ENCODE results near the gene PCLO.

The PCLO gene

GRCh38 chr7:83162402-83163256 lies at the start of gene PCLO:
TSS of gene PCLO (minus strand) at chr7:83162884. CDS start at chr7:83162592, 292 bp downstream.
- DNase-seq (ENCODE audit: low read depth in 3 of 3, low spot score in 1 of 3): peak in 1 of 3 donors; percentile 27

GRCh38 chr7:83211685-83212084 lies 49.0 kb upstream of the PCLO start:
- no peak for DNase-seq (ENCODE audit: low read depth in 3 of 3, low spot score in 1 of 3)

GRCh38 chr7:83210479-83210878 lies 47.8 kb upstream of the PCLO start:
- DNase-seq (ENCODE audit: low read depth in 3 of 3, low spot score in 1 of 3): no peak

- no peak for DNase-seq (ENCODE audit: low read depth in 3 of 3, low spot score in 1 of 3)
Observed at GRCh38 chr7:83204715-83205114, 42.0 kb upstream of the PCLO start.

- DNase-seq (ENCODE audit: low read depth in 3 of 3, low spot score in 1 of 3): no peak
Observed at GRCh38 chr7:83201355-83201754, 38.7 kb upstream of the PCLO start.

- DNase-seq (ENCODE audit: low read depth in 3 of 3, low spot score in 1 of 3): no peak
Observed at GRCh38 chr7:83190659-83191389, 28.1 kb upstream of the PCLO start.

GRCh38 chr7:83178796-83179195 lies 16.1 kb upstream of the PCLO start:
- DNase-seq (ENCODE audit: low read depth in 3 of 3, low spot score in 1 of 3): no peak

GRCh38 chr7:83178066-83178465 lies 15.4 kb upstream of the PCLO start:
- DNase-seq (ENCODE audit: low read depth in 3 of 3, low spot score in 1 of 3): no peak

- DNase-seq (ENCODE audit: low read depth in 3 of 3, low spot score in 1 of 3): no peak
Observed at GRCh38 chr7:83173664-83174063, 11.0 kb upstream of the PCLO start.

- DNase-seq (ENCODE audit: low read depth in 3 of 3, low spot score in 1 of 3): no peak
Observed at GRCh38 chr7:83166781-83167180, 4.1 kb upstream of the PCLO start.

GRCh38 chr7:83161899-83162401 lies 734 bp downstream of the PCLO start:
- DNase-seq (ENCODE audit: low read depth in 3 of 3, low spot score in 1 of 3): no peak

GRCh38 chr7:83161186-83161585 lies 1.5 kb downstream of the PCLO start:
- no peak for DNase-seq (ENCODE audit: low read depth in 3 of 3, low spot score in 1 of 3)

- DNase-seq (ENCODE audit: low read depth in 3 of 3, low spot score in 1 of 3): no peak
Observed at GRCh38 chr7:83159731-83160130, 3.0 kb downstream of the PCLO start.

- no peak for DNase-seq (ENCODE audit: low read depth in 3 of 3, low spot score in 1 of 3)
Observed at GRCh38 chr7:83156006-83156405, 6.7 kb downstream of the PCLO start.

GRCh38 chr7:83155407-83155806 lies 7.3 kb downstream of the PCLO start:
- DNase-seq (ENCODE audit: low read depth in 3 of 3, low spot score in 1 of 3): no peak

- no peak for DNase-seq (ENCODE audit: low read depth in 3 of 3, low spot score in 1 of 3)
Observed at GRCh38 chr7:83153419-83153818, 9.3 kb downstream of the PCLO start.

- no peak for DNase-seq (ENCODE audit: low read depth in 3 of 3, low spot score in 1 of 3)
Observed at GRCh38 chr7:83150310-83150709, 12.4 kb downstream of the PCLO start.

GRCh38 chr7:83149466-83149865 lies 13.2 kb downstream of the PCLO start:
- no peak for DNase-seq (ENCODE audit: low read depth in 3 of 3, low spot score in 1 of 3)

GRCh38 chr7:83148776-83149175 lies 13.9 kb downstream of the PCLO start:
- no peak for DNase-seq (ENCODE audit: low read depth in 3 of 3, low spot score in 1 of 3)

GRCh38 chr7:83143107-83143506 lies 19.6 kb downstream of the PCLO start:
- DNase-seq (ENCODE audit: low read depth in 3 of 3, low spot score in 1 of 3): no peak

GRCh38 chr7:83142365-83142764 lies 20.3 kb downstream of the PCLO start:
- DNase-seq (ENCODE audit: low read depth in 3 of 3, low spot score in 1 of 3): no peak

GRCh38 chr7:83141927-83142326 lies 20.8 kb downstream of the PCLO start:
- no peak for DNase-seq (ENCODE audit: low read depth in 3 of 3, low spot score in 1 of 3)

Data from stimulated activated CD4-positive, alpha-beta T cell treated with anti-CD3 and anti-CD28 coated beads, TNF-alpha, amount 100 ng/mL, for 1 hour (primary cell).